Left lung (tissue), 10 donors: ENCODE data around the gene GOLGA6A. TPM values are rescaled to one million over a fixed set of nuclear protein-coding genes. Genes with fewer than 3 reads are reported as not detected.

Source experiments
- ATAC-seq: fragments of 200-7000 bp; cut with Tn5 transposase; one replicate; pipeline ENCODE4 v1.9.1; 2020; ENCODE audit warnings: moderate library complexity
- DNase-seq, 4 donors: peaks; one replicate each; pipeline ENCODE4 v3.0.0-alpha.2; 2013 to 2020
- H3K27ac ChIP-seq, 2 donors: fragments of 200-600 bp; sonication (generic) in 1 of 2; one replicate each; pipeline versions ENCODE4 v1.5.0 to v1.8.0; 2020 to 2021
- H3K27me3 ChIP-seq, 2 donors: fragments of 200-600 bp; sonication (generic) in 1 of 2; one replicate each; pipeline versions ENCODE4 v1.5.0 to v1.8.0; 2020 to 2021
- H3K36me3 ChIP-seq, 2 donors: fragments of 200-600 bp; sonication (generic) in 1 of 2; one replicate each; pipeline versions ENCODE4 v1.5.0 to v1.8.0; 2020 to 2021
- H3K4me1 ChIP-seq, 2 donors: fragments of 200-600 bp; one replicate each; pipeline ENCODE4 v1.8.0; 2021
- H3K4me3 ChIP-seq, 2 donors: fragments of 200-600 bp; sonication (generic) in 1 of 2; one replicate each; pipeline versions ENCODE4 v1.5.0 to v1.8.0; 2020 to 2021; ENCODE audit warnings: mild to moderate bottlenecking in 1 of 2
- H3K9me3 ChIP-seq, 2 donors: fragments of 200-600 bp; sonication (generic) in 1 of 2; one replicate each; pipeline versions ENCODE4 v1.5.0 to v1.8.0; 2020 to 2021
- intact Hi-C, 2 donors: fragments of 100-400 bp; cut with DNase I; formaldehyde crosslinking; loops; one replicate each; pipeline versions ENCODE4 v1.11.2 to v1.14.2; 2022
- polyA plus RNA-seq, 6 donors: library from polyadenylated mRNA; unstranded; fragments of 120-200 nt; gene quantifications; one replicate each; pipeline ENCODE4 v1.2.1, GENCODE V29; 2013; ENCODE audit not compliant: insufficient read length in 6 of 6
- total RNA-seq, 2 donors: library from RNA; stranded (reverse); fragmentation: NEBNext Ultra II Directional; extraction: Animal tissue kit (Norgen Biotek cat#: 25700); gene quantifications; one replicate each; pipeline ENCODE4 v1.2.1, GENCODE V29; 2021
- TF ChIP-seq, protein P1 (sequence below), 2 donors: fragments of 200-600 bp; sonication (generic) in 1 of 2; IDR thresholded peaks; one replicate each; pipeline versions ENCODE4 v1.5.0 to v1.8.0; 2021; ENCODE audit warnings: antibody characterized with exemption in 2 of 2
- donor health status: DM: no; HTN: yes; CAD: no.
- donor health status: DM: no; HTN: no; CAD: no.

GOLGA6A gene
- total and polyA plus RNA-seq, 8 donors: 0.06 to 0.56 (median 0.32) TPM; not detected in 2

GRCh38 chr15:74129586-74130154 lies 47.3 kb upstream of the GOLGA6A start:
- Histone ChIP-seq H3K9me3 (no peaks in the 10 kb centered on the region), H3K36me3 (no peaks in the 10 kb centered on the region), H3K4me3 (peak overlapping the region in 1 of 2 donors; percentile 17), H3K27me3 (peaks cover 70 to 98% of the 10 kb centered on the region in 2 donors), H3K27ac (no peak overlapping the region), H3K4me1 (peaks cover 4 to 43% of the 10 kb centered on the region in 2 donors)
- TF ChIP-seq, protein P1, sequence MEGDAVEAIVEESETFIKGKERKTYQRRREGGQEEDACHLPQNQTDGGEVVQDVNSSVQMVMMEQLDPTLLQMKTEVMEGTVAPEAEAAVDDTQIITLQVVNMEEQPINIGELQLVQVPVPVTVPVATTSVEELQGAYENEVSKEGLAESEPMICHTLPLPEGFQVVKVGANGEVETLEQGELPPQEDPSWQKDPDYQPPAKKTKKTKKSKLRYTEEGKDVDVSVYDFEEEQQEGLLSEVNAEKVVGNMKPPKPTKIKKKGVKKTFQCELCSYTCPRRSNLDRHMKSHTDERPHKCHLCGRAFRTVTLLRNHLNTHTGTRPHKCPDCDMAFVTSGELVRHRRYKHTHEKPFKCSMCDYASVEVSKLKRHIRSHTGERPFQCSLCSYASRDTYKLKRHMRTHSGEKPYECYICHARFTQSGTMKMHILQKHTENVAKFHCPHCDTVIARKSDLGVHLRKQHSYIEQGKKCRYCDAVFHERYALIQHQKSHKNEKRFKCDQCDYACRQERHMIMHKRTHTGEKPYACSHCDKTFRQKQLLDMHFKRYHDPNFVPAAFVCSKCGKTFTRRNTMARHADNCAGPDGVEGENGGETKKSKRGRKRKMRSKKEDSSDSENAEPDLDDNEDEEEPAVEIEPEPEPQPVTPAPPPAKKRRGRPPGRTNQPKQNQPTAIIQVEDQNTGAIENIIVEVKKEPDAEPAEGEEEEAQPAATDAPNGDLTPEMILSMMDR (IDR thresholded peaks at IDR 0.05): no peak
- intact Hi-C loops: loop anchor here in 1 of 2 donors (10.0 kb wide), 1 partner anchor 175 kb away; no protein-coding TSS in a partner anchor
- ATAC-seq: no peak
- DNase-seq: peak in 1 of 4 donors; percentile 56

- Histone ChIP-seq H3K4me1 (peaks cover 4 to 37% of the 10 kb centered on the region in 2 donors), H3K9me3 (no peaks in the 10 kb centered on the region), H3K27me3 (peaks cover 63 to 98% of the 10 kb centered on the region in 2 donors), H3K27ac (no peak overlapping the region), H3K36me3 (no peaks in the 10 kb centered on the region), H3K4me3 (peak overlapping the region in 1 of 2 donors; percentile 17)
- intact Hi-C loops: loop anchor here in 1 of 2 donors (10.0 kb wide), 1 partner anchor 176 kb away; no protein-coding TSS in a partner anchor
- TF ChIP-seq, protein P1 (IDR thresholded peaks at IDR 0.05): no peak
- ATAC-seq (no peak), DNase-seq (peak in 2 of 4 donors; percentile 14 to 58)
These were observed 46.6 kb upstream of the GOLGA6A start for GRCh38 chr15:74128785-74129585.

GRCh38 chr15:74127954-74128784 lies 45.8 kb upstream of the GOLGA6A start:
- H3K9me3 ChIP-seq: no peaks in the 10 kb centered on the region
- no peaks in the 10 kb centered on the region for H3K36me3 ChIP-seq
- no peak overlapping the region for H3K27ac ChIP-seq
- H3K27me3 ChIP-seq: peaks cover 55 to 98% of the 10 kb centered on the region in 2 donors
- ATAC-seq: peak; percentile 42
- H3K4me3 ChIP-seq: peak overlapping the region; percentile 6 to 17
- TF ChIP-seq, protein P1 (IDR thresholded peaks at IDR 0.05): no peak
- DNase-seq: peak in 1 of 4 donors; percentile 62
- peaks cover 4 to 37% of the 10 kb centered on the region in 2 donors for H3K4me1 ChIP-seq
- intact Hi-C loops: loop anchor here (2.0 to 10.0 kb wide), 2 partner anchors 177 to 179 kb away; no protein-coding TSS in a partner anchor

GRCh38 chr15:74127255-74127953 lies 45.1 kb upstream of the GOLGA6A start:
- ATAC-seq (peak; percentile 99), DNase-seq (peak; percentile 75 to 97 (median 88))
- Histone ChIP-seq H3K27ac (no peak overlapping the region), H3K27me3 (peaks cover 47 to 97% of the 10 kb centered on the region in 2 donors), H3K4me1 (peaks cover 4 to 34% of the 10 kb centered on the region in 2 donors), H3K36me3 (no peaks in the 10 kb centered on the region), H3K9me3 (no peaks in the 10 kb centered on the region), H3K4me3 (peak overlapping the region; percentile 6 to 17)
- intact Hi-C loops: loop anchor here (2.0 to 10.0 kb wide), 2 partner anchors 177 to 179 kb away; no protein-coding TSS in a partner anchor
- TF ChIP-seq, protein P1 (IDR thresholded peaks at IDR 0.05): peak; percentile 94 to 97
